NCI-H1417 treated with DMSO at 0.1 percent for 48 hours (cell line): Measurements from ENCODE around the gene CMSS1.

Experiments used
- DNase-seq: peaks from one replicate; lab custom pipeline; 2025; lab: John Stamatoyannopoulos, UW

Gene CMSS1

GRCh38 chr3:99854756-99855298 is 37.2 kb downstream of the CMSS1 start:
- no peak for DNase-seq

GRCh38 chr3:99855900-99856299 is 38.2 kb downstream of the CMSS1 start:
- no peak for DNase-seq

- no peak for DNase-seq
Measured at GRCh38 chr3:99856437-99857220, 39.0 kb downstream of the CMSS1 start.

GRCh38 chr3:99857278-99857677 is 39.6 kb downstream of the CMSS1 start:
- no peak for DNase-seq

- DNase-seq: no peak
Measured at GRCh38 chr3:99858469-99858868, 40.8 kb downstream of the CMSS1 start.

- DNase-seq: no peak
Measured at GRCh38 chr3:99859825-99860224, 42.2 kb downstream of the CMSS1 start.

DNA sequence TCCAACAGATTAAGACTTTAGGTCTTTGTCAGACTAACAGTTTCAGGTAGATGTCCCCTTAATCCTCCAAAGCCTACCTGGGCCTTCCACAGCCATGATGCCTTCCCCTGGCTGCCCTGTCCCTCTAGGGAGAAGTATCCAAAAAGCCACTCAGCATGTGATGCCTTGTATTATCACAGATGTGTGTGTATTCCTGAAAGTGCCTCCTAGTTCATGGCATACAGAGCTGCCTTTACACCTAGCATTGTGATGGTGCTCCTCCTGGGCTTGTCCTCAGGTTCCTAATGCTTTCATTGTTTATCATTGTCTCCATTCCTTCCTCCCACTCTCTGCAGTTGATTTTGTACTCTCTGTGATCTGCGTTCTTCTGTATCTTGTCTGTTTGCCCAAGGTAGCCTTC is 43.6 kb downstream of the CMSS1 start:
- DNase-seq: no peak

DNA sequence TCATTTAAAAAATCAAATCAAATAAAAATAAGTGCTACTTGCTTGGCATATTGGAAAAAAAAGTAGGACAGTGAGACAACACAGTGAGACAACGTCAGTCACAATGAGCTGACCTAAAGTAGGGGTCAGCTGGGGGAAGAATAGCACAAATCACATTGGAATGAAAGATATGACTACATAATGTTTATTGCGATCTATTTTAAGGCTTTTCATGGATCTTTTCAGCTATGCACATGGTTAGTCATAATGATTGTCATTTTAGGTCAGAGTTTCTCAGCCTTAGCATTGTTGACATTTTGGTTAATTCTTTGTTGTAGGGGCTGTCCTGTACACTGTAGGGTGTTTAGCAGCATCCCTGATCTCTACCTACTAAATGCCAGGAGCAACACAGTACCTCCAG is 44.5 kb downstream of the CMSS1 start:
- DNase-seq: no peak

DNA sequence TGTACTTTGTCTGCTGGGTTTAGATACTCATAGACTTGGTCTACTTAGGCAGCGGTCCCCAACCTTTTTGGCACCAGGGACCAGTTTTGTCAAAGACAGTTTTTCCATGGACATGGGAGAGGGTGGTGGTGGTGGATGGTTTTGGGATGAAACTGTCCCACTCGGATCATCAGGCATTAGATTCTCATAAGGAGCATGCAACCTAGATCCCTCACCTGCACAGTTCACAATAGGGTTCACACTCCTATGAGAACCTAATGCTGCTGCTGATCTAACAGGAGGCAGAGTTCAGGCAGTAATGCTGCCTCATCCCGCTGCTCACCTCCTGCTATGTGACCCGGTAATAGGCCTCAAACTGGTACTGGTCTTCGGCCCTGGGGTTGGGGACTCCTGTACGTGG is 45.3 kb downstream of the CMSS1 start:
- no peak for DNase-seq

GRCh38 chr3:99863588-99863987 is 45.9 kb downstream of the CMSS1 start:
- DNase-seq: no peak

DNA sequence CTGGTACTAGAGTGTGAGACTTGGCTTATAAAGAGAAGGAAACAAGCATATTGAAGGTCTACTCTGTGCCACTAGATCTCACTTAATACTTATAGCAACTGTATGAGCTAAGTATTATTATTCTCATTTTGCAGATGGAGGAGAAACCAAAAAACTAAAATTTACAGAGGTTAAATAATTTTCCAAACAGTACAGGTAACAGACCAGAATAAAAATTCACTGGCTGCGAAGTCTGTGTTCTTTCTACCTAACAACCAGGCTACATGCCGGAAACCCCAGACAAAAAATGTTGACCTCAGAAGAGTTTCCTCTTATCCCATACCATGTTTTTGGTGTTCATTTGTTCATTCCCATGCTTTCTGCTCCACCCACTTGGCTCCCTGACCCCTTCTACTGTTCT is 46.6 kb downstream of the CMSS1 start:
- DNase-seq: no peak

- DNase-seq: no peak
Measured at GRCh38 chr3:99865321-99865720, 47.7 kb downstream of the CMSS1 start.

DNA sequence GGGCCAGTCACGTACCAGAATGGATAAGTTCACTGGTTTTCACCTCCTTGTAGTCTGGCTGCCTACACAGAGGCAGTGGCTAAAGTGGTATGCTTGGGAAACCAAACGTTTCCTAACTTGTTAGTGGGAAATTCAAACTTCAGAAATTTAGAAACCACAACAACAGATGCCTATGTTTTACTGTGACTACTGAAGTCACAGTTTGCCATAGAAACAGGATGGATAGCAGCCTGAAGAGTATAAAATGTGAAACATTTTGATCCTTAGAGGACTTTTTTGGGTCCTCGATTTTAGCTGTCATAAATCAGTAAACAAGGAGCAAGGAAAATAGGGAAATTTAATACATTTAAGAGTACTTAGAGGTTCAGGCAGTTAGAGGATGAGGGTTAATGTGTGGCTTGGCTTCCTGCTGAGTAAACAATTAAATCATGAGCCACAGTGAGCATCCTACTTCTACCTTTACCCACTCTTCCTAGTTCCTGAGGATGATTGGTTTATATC is 48.6 kb downstream of the CMSS1 start:
- no peak for DNase-seq

DNA sequence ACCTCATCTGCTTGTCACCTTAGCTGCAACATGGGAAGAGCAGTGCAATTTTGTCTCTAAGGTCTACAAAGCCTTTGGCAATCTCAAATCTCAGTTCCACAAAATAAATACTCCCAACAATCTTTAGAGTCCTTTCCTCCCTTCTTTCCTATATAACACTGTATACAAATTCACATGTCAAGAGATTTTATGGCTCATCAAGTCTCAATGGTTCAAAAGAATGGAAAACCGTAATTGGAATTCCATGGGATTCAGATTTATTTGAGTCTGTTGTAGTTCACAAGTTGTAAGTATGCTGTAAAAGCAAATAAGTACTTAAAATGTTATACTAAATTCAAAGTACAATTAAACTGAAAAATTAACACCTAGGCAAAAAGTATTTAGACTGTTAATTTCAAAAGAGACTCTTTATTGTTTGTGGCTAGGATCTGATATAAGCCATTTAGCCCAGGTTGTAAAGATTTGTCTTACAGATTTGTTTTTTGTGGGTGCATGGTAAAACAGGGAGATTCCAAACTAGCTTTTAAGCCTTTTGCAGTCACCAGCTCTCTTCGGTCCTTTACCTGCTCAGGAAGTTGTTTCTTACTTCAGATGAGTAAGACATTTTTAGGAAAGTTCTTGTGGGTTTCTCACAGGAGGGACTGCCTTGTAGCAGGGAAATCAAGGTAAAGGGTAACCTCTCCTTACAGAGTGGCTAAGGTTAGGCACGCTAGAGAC is 50.1 kb downstream of the CMSS1 start:
- DNase-seq: no peak

- DNase-seq: no peak
Measured at GRCh38 chr3:99868311-99868646, 50.6 kb downstream of the CMSS1 start.

DNA sequence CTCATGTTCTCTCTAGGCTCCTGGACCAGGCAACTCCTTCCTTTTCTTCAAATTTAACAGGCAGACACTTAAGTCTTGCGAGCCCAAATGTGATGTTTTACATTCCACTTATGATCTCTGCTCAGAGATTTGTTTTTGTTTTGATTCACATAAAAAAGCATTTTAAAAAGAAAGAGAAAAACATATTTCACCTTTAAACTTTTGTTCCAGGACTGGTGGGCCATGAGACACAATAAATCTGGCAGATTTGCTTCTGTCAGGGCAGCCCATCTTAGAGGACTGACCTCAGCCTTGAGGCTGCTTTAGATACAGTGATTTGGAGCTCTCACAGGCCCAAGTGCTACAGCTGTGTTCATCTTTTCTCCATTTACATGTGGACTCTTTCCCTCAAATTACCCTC is 52.0 kb downstream of the CMSS1 start:
- DNase-seq: no peak

GRCh38 chr3:99870712-99871111 is 53.0 kb downstream of the CMSS1 start:
- DNase-seq: no peak

DNA sequence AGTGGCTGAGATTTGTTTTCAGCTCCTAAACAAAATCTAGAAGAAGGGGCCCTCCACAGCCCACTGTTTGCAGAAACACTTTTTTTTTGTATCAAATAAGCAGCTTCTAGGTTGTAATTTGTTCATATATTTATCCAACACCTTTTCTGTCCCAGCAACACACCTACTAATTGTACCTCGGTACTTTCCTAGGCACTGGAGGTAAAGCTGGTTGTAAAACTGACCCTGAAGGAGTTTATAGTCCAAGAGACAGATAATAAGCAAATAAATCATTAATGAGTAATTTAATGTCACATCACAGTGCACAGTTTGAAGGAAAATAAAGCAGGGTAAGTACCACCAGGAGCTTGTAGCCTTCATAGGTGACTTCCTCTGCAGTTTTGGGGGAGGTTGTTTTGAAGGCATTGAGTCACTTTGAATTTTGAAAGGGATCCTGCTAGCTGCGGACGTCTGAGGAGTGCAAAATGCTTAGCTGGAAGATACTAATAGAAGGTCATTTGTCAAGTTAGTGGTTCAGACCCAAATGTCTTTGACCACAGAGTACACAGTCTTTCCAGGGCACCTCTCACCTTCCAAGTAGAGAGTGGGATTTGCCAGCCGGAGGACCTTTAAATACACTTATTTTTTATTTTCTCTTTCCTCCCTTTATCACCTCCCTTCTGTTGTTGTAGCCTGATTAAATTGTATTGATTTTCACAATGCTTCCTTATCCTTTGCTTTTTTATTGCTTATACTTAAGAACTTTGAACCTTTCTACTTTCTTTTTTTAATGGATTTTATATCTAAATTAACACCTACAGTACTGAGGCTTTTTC is 53.8 kb downstream of the CMSS1 start:
- DNase-seq: no peak

DNA sequence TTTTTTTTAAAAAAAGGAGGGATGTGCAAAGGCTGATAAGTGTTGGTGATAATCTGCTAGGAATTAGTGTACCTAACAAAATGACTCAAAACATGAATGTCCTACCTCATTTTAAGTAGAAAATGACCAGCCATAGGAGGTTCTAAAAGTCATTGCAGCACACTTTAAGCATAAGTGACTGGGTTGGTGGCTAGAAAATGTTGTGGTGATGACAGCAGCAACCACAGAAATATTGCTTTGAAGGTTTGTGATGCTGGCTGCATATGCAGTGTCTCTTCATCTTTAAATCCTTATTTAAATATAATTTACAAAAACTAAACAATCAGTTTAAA is 55.2 kb downstream of the CMSS1 start:
- no peak for DNase-seq

DNA sequence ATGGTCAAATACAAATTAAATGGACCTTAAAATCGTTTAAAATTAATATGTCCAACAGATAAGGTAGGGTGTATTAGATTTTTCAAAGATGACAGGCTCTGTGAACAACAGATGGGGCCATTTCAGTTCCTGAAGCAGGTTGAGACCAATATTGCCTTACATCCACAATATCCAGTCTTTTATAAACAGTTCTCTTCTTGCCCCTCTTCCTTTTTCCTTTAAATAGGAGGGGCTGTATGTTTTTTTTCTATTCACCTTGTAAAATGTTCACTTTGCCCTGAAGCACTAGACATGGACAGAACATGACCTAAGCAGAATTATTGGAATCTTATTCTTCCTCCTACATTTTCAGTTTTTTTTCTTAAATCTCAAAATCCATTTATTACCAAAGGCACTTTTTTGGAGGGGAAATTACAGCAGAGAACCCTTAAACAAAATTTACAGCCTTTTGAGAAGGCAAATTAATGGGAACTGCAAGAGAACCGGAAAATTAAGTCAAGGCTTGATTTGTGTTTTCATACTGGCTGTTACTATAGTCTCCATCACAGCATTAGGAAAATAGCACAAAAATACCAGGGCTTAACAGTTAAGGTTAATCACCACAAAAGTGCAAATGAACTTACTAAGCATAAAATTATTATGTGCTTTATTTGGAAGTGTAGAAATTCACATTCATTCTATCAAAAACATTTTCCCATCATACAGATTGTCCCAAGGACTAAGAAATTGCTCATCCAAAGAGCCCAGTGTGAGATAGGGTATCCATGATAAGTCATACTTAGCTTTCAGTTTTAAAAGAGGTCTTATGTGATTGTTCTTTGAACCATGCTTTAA is 55.8 kb downstream of the CMSS1 start:
- DNase-seq: no peak

DNA sequence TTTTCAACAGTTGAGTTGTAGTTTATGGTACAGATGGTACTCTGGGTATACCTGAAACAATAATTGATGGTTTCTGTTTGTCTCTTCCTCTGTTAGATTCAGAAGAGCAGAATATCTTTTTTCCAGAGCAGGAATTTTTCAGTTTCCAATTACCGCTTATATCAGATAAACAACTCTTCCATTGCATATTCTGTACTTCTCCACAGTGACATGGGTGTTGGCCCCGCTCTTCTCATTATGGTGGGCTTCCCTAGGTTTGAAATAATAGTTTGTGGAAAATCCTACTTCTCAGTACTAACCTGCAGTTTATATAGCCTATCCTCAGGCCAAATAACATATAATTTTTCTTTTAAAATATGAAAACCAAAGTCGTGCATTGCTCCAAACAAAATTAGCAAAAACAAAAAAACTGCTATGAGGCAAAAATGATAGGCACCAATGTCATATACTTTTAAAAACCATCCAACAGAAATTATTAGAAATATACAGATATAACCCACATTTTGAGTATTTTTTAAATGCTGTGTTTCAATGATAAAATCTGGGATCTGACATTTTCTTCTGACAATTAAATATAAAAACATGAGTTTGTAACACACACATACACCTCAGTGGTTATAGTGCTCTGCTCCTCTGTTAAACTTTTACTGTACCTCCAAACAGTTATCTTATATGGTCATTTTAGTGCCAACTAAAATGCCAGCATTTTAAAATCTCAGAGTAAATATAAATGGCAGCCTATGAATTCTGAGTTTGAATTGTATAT is 56.8 kb downstream of the CMSS1 start:
- no peak for DNase-seq
